Mesenteric fat pad (tissue), 1 donor: Measurements from ENCODE around the gene OR52E8. TPM values are rescaled to one million over a fixed set of nuclear protein-coding genes. Genes with fewer than 3 reads are reported as not detected.

Experiments used
- DNase-seq: peaks from one replicate; pipeline ENCODE4 v3.0.0-alpha.2; 2020; ENCODE audit warnings: low spot score
- total RNA-seq: library from RNA; stranded (reverse); fragmentation: NEBNext Ultra II Directional; extraction: Animal tissue kit (Norgen Biotek cat#: 25700); gene quantifications from one replicate; pipeline ENCODE4 v1.2.1, GENCODE V29; 2021
- donor health status: DM: yes; HTN: yes; CAD: no.

Gene OR52E8
- total RNA-seq, 1 donor from 2014 or later, result not detected

DNA sequence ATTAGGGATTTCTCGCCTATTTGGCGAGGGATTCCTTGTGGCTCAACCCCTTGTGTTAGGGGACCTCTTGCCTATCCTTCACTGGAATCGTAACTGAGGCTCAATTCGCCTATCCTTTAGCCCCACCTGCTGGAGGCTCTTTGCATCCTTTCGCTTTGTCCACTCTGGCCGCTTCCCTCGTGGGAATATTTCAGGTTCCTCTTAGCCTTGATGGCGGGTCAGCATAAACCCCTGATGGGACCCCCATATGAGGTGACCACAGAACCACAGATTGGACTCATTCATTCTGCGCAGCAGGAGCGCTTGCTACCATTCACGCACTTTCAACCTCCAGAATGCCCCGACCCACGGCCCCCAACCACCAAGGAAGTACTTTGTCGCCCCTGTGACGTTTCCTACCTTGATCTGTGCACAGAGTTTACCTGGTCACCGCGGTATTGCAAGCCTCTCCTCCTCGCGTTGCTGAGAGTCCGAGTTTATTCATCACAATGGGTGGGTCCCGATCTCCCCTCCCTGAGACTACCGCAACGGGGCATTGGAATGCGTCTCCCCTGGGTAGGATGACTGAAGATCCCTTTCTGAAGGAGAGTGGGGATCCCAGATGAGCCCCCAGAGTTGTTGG is 48.9 kb downstream of the OR52E8 start, which contains the start of gene OR52N2:
TSS of gene OR52N2 (plus strand) at position 425 of the 622 bp plus-strand sequence. CDS start 11,412 bp downstream, outside the sequence.
- no peak for DNase-seq

DNA sequence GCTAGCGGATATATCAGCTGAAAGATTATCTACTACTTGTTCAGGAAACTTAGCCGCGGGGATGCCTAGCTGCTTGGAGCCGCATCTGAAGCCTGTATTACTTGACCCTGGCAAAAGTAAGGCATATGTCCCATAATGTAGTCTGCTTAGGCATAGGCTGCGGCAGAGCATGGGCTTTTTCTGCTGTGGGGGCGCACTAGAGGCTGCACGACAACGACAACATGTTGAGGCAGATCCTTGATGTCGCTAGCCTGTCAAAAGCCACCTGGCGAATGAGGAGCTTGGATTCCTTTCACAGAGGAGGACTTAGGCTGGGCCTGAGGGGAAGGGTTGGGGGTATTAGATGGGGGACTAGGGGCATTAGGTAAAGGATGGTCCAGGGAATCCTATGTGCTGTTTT is 49.9 kb downstream of the OR52E8 start:
- DNase-seq, result no peak

Other genes with a start within 250 kb of the OR52E8 start
- gene TRIM34, start 232.7 kb downstream of the OR52E8 start, total RNA-seq, result 6.1 TPM
- gene TRIM5, start 172.6 kb downstream of the OR52E8 start, total RNA-seq, result 17.7 TPM
- gene TRIM22, start 167.9 kb downstream of the OR52E8 start, total RNA-seq, result 58.5 TPM
- gene OR56B1, start 121.2 kb downstream of the OR52E8 start, total RNA-seq, result not detected
- not detected for gene OR52N4, start 103.4 kb downstream of the OR52E8 start, total RNA-seq
- gene OR52N5, start 74.3 kb downstream of the OR52E8 start, total RNA-seq, result 0.29 TPM
- gene OR52N1, start 66.4 kb downstream of the OR52E8 start, total RNA-seq, result 1.00 TPM
- gene OR52N2, start 48.8 kb downstream of the OR52E8 start, total RNA-seq, result not detected
- not detected for gene OR52E6, start 15.8 kb downstream of the OR52E8 start, total RNA-seq
- not detected for gene OR52E4, start 22.9 kb upstream of the OR52E8 start, total RNA-seq
- not detected for gene OR52E5, start 35.5 kb upstream of the OR52E8 start, total RNA-seq
- not detected for gene OR56A3, start 84.6 kb upstream of the OR52E8 start, total RNA-seq
- gene OR56A5, start 110.8 kb upstream of the OR52E8 start, total RNA-seq, result not detected
- not detected for gene OR52L1, start 129.3 kb upstream of the OR52E8 start, total RNA-seq
- gene OR56A4, start 149.3 kb upstream of the OR52E8 start, total RNA-seq, result not detected
- 0.03 TPM for gene OR56A1, start 173.1 kb upstream of the OR52E8 start, total RNA-seq
- gene OR56B4, start 250.0 kb upstream of the OR52E8 start, total RNA-seq, result not detected